ENCODE data around the gene LEFTY1. TPM values are rescaled to one million over a fixed set of nuclear protein-coding genes. Genes with fewer than 3 reads are reported as not detected.

LEFTY1 gene
- total RNA-seq, 1 donor from 2014 or later = 0.28 TPM

DNA sequence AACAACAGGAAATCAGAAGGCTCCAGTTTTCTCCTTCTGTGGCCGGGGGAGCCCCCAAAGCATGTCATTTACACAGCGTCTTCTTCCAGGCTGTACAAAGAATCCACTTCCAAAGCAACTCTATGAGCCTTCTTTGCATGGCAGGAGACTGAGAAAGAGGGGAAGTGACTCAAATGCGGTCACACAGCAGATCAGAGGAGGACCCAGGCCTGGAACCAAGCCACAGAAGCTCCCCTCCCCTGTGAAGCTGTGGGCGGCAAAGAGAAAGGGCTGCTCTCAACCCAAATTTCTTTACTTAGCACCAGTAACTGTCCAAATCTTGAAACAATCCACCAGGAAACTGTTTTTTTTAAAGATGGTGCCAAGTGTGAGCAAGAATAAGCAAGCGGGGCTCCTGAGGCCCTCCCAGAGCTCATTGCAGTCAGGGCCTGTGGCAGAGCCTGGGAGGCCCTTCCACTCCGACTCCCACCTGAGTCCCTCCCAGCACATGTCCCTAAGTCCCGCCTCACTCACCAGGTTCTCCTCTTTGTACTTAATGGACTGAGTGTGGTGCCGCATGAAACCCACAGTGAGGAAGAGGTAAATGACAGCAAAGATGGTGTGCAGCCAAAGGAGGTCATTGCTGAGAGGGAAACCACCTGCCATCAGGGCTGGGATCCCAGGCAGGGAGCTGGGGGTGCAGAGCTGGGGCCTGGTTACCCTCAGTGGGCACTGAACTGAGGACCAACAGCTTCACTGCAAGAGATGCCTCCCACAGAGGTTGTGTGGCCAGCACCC, 22.7 kb downstream of the LEFTY1 start:
- H3K36me3 Mint-ChIP-seq (ENCODE audit: low read depth, unreplicated experiment) = peaks cover 31% of the 10 kb centered on the region
- H3K9me3 Mint-ChIP-seq (ENCODE audit: unreplicated experiment) = no peaks in the 10 kb centered on the region
- DNase-seq (ENCODE audit: low spot score) = no peak

DNA sequence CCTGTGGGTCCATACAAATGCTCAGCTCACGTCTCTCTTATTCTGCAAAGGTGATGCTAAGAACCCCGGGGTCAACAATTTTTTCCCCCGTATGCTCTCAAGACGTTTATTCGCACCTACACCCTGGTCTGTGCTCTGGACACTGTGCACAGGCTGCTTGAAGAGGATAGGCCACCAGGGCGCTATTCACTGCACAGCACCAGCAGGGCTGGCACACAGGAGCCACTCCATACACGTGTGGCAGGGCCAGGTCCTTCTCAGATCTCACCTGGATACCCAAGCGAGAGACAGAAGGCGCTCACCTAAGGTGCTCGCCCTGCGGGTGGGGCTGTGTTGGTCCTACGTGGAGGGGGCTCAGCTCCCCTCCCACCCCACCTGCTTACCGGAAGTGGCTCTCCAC, 23.4 kb downstream of the LEFTY1 start:
- peaks cover 34% of the 10 kb centered on the region for H3K36me3 Mint-ChIP-seq (ENCODE audit: low read depth, unreplicated experiment)
- no peak for DNase-seq (ENCODE audit: low spot score)
- TF ChIP-seq, protein P1, sequence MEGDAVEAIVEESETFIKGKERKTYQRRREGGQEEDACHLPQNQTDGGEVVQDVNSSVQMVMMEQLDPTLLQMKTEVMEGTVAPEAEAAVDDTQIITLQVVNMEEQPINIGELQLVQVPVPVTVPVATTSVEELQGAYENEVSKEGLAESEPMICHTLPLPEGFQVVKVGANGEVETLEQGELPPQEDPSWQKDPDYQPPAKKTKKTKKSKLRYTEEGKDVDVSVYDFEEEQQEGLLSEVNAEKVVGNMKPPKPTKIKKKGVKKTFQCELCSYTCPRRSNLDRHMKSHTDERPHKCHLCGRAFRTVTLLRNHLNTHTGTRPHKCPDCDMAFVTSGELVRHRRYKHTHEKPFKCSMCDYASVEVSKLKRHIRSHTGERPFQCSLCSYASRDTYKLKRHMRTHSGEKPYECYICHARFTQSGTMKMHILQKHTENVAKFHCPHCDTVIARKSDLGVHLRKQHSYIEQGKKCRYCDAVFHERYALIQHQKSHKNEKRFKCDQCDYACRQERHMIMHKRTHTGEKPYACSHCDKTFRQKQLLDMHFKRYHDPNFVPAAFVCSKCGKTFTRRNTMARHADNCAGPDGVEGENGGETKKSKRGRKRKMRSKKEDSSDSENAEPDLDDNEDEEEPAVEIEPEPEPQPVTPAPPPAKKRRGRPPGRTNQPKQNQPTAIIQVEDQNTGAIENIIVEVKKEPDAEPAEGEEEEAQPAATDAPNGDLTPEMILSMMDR (IDR thresholded peaks at IDR 0.05; ENCODE audit: unreplicated experiment) = no peak

More for the DNA sequence above, 22.7 kb downstream of the LEFTY1 start:
- TF ChIP-seq, protein P1 (IDR thresholded peaks at IDR 0.05; ENCODE audit: unreplicated experiment) = no peak
- no peak overlapping the region for H3K4me3 Mint-ChIP-seq (ENCODE audit: unreplicated experiment)
- H3K4me1 Mint-ChIP-seq (ENCODE audit: unreplicated experiment) = peaks cover 2% of the 10 kb centered on the region
- H3K27me3 Mint-ChIP-seq (ENCODE audit: unreplicated experiment) = peaks cover 5% of the 10 kb centered on the region
- no peak overlapping the region for H3K27ac Mint-ChIP-seq (ENCODE audit: unreplicated experiment)

DNA sequence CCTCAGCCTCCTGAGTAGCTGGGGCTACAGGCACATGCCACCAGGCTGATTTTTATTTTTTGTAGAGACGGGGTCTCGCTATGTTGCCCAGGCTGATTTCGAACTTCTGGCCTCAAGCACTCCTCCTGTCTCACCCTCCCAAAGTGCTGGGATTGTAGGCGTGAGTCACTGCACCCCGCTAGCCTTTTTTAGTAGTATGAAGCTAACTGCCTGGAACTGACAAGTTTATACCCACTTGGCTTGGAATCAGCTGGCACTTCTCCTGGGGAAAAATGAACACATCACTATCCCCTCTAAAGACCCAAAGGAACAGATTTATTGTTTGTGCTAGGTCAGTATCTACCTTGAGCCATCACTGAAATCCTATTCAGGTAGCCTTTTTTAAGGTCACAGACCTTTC, 25.8 kb downstream of the LEFTY1 start:
- TF ChIP-seq, protein P1 (IDR thresholded peaks at IDR 0.05; ENCODE audit: unreplicated experiment) = no peak
- Mint-ChIP-seq H3K27ac (ENCODE audit: unreplicated experiment) (no peak overlapping the region), H3K9me3 (ENCODE audit: unreplicated experiment) (no peaks in the 10 kb centered on the region), H3K4me3 (ENCODE audit: unreplicated experiment) (no peak overlapping the region), H3K27me3 (ENCODE audit: unreplicated experiment) (peaks cover 10% of the 10 kb centered on the region), H3K36me3 (ENCODE audit: low read depth, unreplicated experiment) (peaks cover 35% of the 10 kb centered on the region), H3K4me1 (ENCODE audit: unreplicated experiment) (peaks cover 5% of the 10 kb centered on the region)
- no peak for DNase-seq (ENCODE audit: low spot score)

More for the DNA sequence above, 23.4 kb downstream of the LEFTY1 start:
- H3K4me1 Mint-ChIP-seq (ENCODE audit: unreplicated experiment) = peaks cover 5% of the 10 kb centered on the region
- peaks cover 10% of the 10 kb centered on the region for H3K27me3 Mint-ChIP-seq (ENCODE audit: unreplicated experiment)
- no peak overlapping the region for H3K4me3 Mint-ChIP-seq (ENCODE audit: unreplicated experiment)
- no peaks in the 10 kb centered on the region for H3K9me3 Mint-ChIP-seq (ENCODE audit: unreplicated experiment)
- no peak overlapping the region for H3K27ac Mint-ChIP-seq (ENCODE audit: unreplicated experiment)

DNA sequence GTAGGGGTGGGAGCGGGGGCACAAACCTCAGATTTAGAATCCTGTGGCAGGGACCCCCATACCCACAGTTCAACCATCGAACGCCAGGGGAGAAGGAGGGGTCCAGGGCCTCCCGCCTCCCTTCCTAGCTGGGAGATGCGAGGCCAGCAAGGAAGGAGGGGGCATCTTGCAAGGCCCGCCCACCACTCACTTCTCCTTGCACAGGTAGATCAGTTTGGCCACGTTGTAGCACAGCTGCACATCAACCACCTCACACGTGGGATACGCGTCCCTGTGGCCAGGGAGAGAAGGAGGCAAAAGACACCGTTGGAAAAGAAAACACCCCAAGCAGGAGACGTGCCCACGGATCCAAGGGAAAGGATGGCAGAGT, 26.4 kb downstream of the LEFTY1 start:
- Mint-ChIP-seq H3K27me3 (ENCODE audit: unreplicated experiment) (peaks cover 10% of the 10 kb centered on the region), H3K36me3 (ENCODE audit: low read depth, unreplicated experiment) (peaks cover 32% of the 10 kb centered on the region), H3K9me3 (ENCODE audit: unreplicated experiment) (no peaks in the 10 kb centered on the region), H3K27ac (ENCODE audit: unreplicated experiment) (no peak overlapping the region), H3K4me3 (ENCODE audit: unreplicated experiment) (no peak overlapping the region), H3K4me1 (ENCODE audit: unreplicated experiment) (peaks cover 5% of the 10 kb centered on the region)
- TF ChIP-seq, protein P1 (IDR thresholded peaks at IDR 0.05; ENCODE audit: unreplicated experiment) = no peak
- no peak for DNase-seq (ENCODE audit: low spot score)

DNA sequence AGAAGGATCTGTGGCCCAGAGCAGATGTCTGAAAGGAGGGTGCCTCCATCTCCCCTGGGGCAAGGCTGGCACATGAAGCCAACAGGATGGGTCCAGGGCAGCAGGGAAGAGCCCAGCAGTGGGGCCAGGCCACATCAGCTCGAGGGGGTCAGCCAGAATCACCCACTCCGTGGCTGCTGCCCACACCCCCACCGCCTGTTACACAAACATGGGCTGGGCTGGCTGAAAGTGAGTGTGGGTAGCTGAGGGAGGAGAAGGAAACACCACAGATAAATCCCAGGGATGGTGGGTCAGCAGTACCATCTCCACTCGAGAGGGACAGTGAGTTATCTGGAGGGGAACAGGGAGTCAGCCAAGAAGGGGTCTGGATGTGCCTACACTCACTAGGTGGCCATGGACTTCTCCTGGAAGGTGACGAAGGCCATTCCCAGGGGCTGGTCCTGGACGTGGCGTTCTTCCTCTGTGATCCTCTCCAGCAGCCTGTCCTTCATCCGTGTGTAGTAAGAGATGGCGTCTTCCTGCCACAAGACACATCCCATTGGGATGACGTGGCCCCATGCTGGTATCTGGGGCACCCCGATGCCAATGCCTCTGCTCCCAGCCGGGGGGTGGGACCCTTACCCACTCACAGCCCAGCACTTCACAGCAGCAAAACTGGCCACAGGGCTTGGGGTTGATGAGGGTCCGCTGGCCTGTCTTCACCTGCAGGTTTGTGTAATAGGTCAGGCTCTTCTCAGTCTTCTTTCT, 26.9 kb downstream of the LEFTY1 start:
- H3K9me3 Mint-ChIP-seq (ENCODE audit: unreplicated experiment) = no peaks in the 10 kb centered on the region
- peaks cover 28% of the 10 kb centered on the region for H3K36me3 Mint-ChIP-seq (ENCODE audit: low read depth, unreplicated experiment)
- no peak overlapping the region for H3K4me3 Mint-ChIP-seq (ENCODE audit: unreplicated experiment)
- no peak for DNase-seq (ENCODE audit: low spot score)
- peaks cover 5% of the 10 kb centered on the region for H3K4me1 Mint-ChIP-seq (ENCODE audit: unreplicated experiment)
- no peak overlapping the region for H3K27ac Mint-ChIP-seq (ENCODE audit: unreplicated experiment)
- TF ChIP-seq, protein P1 (IDR thresholded peaks at IDR 0.05; ENCODE audit: unreplicated experiment) = no peak
- H3K27me3 Mint-ChIP-seq (ENCODE audit: unreplicated experiment) = peaks cover 10% of the 10 kb centered on the region

Measured in endothelial cell (in vitro differentiated cells).